Activated T-helper 1 cell treated with anti-CD3 and anti-CD28 coated beads, Interleukin-2, amount 50 U/mL, for 16 hours (primary cell): Measurements from ENCODE around the gene NPR2.

Experiments used
- DNase-seq, 2 donors: peaks; one replicate each; pipeline ENCODE4 v3.0.0-alpha.2; 2020; ENCODE audit warnings: low read depth in 1 of 2, low spot score in 1 of 2

NPR2 gene

GRCh38 chr9:35829084-35829763 lies 37.8 kb downstream of the NPR2 start, which contains the start of gene TMEM8B:
TMEM8B (plus strand) TSS chr9:35829228; CDS start chr9:35829448, 220 bp downstream.
- DNase-seq, result peak; percentile 85 to 87

- no peak for DNase-seq
These were observed 38.3 kb downstream of the NPR2 start for GRCh38 chr9:35829764-35830096.

- no peak for DNase-seq
These were observed 39.6 kb downstream of the NPR2 start for GRCh38 chr9:35831040-35831439.

GRCh38 chr9:35832814-35833213 lies 41.4 kb downstream of the NPR2 start:
- no peak for DNase-seq

- no peak for DNase-seq
These were observed 43.1 kb downstream of the NPR2 start for GRCh38 chr9:35834260-35835215.

GRCh38 chr9:35835216-35835632 lies 43.8 kb downstream of the NPR2 start:
- DNase-seq, result no peak

- DNase-seq, result no peak
These were observed 44.4 kb downstream of the NPR2 start for GRCh38 chr9:35835766-35836165.

- DNase-seq, result no peak
These were observed 45.2 kb downstream of the NPR2 start for GRCh38 chr9:35836595-35836994.

- DNase-seq, result no peak
These were observed 48.5 kb downstream of the NPR2 start for GRCh38 chr9:35839926-35840325.

- no peak for DNase-seq
These were observed 49.7 kb downstream of the NPR2 start for GRCh38 chr9:35840881-35841644.

GRCh38 chr9:35841645-35841900 lies 50.2 kb downstream of the NPR2 start:
- DNase-seq, result no peak

GRCh38 chr9:35842020-35842745 lies 50.8 kb downstream of the NPR2 start:
- no peak for DNase-seq

GRCh38 chr9:35842795-35843194 lies 51.4 kb downstream of the NPR2 start:
- no peak for DNase-seq

- DNase-seq, result no peak
These were observed 53.4 kb downstream of the NPR2 start for GRCh38 chr9:35844628-35845270.

GRCh38 chr9:35845824-35846771 lies 54.7 kb downstream of the NPR2 start:
- DNase-seq, result no peak

GRCh38 chr9:35847792-35848572 lies 56.6 kb downstream of the NPR2 start:
- no peak for DNase-seq

GRCh38 chr9:35852267-35852815 lies 61.0 kb downstream of the NPR2 start:
- no peak for DNase-seq
